Activated CD4-positive, alpha-beta T cell treated with anti-CD3 and anti-CD28 coated beads for 36 hours (primary cell): ENCODE measurements around the gene SSRP1. TPM values are rescaled to one million over a fixed set of nuclear protein-coding genes. Genes with fewer than 3 reads are reported as not detected.
A peak's percentile ranks its signal among the peaks of the same experiment; 100 is the strongest.
"Not testable (repeated sequence)": the region's sequence is repeated elsewhere in the genome, so short reads cannot be mapped to it uniquely, and the experiment has no call there.

Experiments used
- ATAC-seq: fragments of 200-7000 bp; cut with Tn5 transposase; one replicate; pipeline ENCODE4 v1.10.0; 2021; ENCODE audit warnings: mild to moderate bottlenecking, moderate library complexity
- CTCF ChIA-PET: fragments of 350-600 bp; sonication (Branson Sonifier 250); formaldehyde crosslinking; loops from one replicate; lab custom pipeline; 2021; ENCODE audit warnings: antibody characterized with exemption; lab: Charles Lee
- POLR2A ChIA-PET: fragments of 350-600 bp; sonication (Branson Sonifier 250); formaldehyde crosslinking; loops from one replicate; lab custom pipeline; 2021; ENCODE audit warnings: antibody characterized with exemption, inconsistent platforms; lab: Charles Lee
- DNase-seq: peaks from one replicate; pipeline ENCODE4 v3.0.0-alpha.2; 2020
- H3K27ac Mint-ChIP-seq: one replicate; pipeline ENCODE4 v1.8.0; 2021; ENCODE audit warnings: mixed read lengths
- H3K27me3 Mint-ChIP-seq: one replicate; pipeline ENCODE4 v1.8.0; 2021; ENCODE audit warnings: mixed read lengths
- H3K36me3 Mint-ChIP-seq: one replicate; pipeline ENCODE4 v1.8.0; 2021; ENCODE audit warnings: low read depth, mixed read lengths
- H3K4me1 Mint-ChIP-seq: one replicate; pipeline ENCODE4 v1.8.0; 2021; ENCODE audit warnings: mixed read lengths
- H3K4me3 Mint-ChIP-seq: one replicate; pipeline ENCODE4 v1.8.0; 2021; ENCODE audit warnings: mild to moderate bottlenecking, moderate library complexity, mixed read lengths
- H3K9me3 Mint-ChIP-seq: one replicate; pipeline ENCODE4 v1.8.0; 2021; ENCODE audit warnings: low read depth, mixed read lengths
- intact Hi-C, 2 experiments: fragments of 100-400 bp; cut with DNase I in 1 of 2; cut with micrococcal nuclease in 1 of 2; formaldehyde crosslinking; loops; one replicate each; pipeline versions ENCODE4 v1.14.2 to v1.15.1; 2022 to 2024; cut with DNase I, micrococcal nuclease
- total RNA-seq, 2 experiments: library from RNA; stranded (reverse); gene quantifications; one replicate each; pipeline ENCODE4 v1.2.3, GENCODE V29; 2021

SSRP1 gene
- total RNA-seq, 2 experiments from 2014 or later, result 279 to 296 TPM

- H3K27me3 Mint-ChIP-seq, H3K4me3 Mint-ChIP-seq, H3K9me3 Mint-ChIP-seq, intact Hi-C loops, DNase-seq, POLR2A ChIA-PET, CTCF ChIA-PET, ATAC-seq, H3K4me1 Mint-ChIP-seq, H3K27ac Mint-ChIP-seq: not testable (repeated sequence)
- peaks cover 35% of the 10 kb centered on the region for H3K36me3 Mint-ChIP-seq
Measured at GRCh38 chr11:57296205-57296604, 39.5 kb downstream of the SSRP1 start.

- Mint-ChIP-seq H3K4me3 (no peak overlapping the region), H3K4me1 (no peaks in the 10 kb centered on the region), H3K9me3 (no peaks in the 10 kb centered on the region), H3K27ac (no peak overlapping the region), H3K27me3 (peaks cover 7% of the 10 kb centered on the region), H3K36me3 (peaks cover 18% of the 10 kb centered on the region)
- ATAC-seq (no peak), DNase-seq (no peak)
- POLR2A ChIA-PET, result no interaction called here
- CTCF ChIA-PET, result interaction anchor here (1.0 kb wide), 1 partner anchor 45 kb away, joined by 5 read pairs; no protein-coding TSS in a partner anchor
- intact Hi-C loops, result no loop called here
Measured at GRCh38 chr11:57294225-57295131, 41.2 kb downstream of the SSRP1 start.

GRCh38 chr11:57290288-57290687 lies 45.4 kb downstream of the SSRP1 start:
- intact Hi-C loops, result no loop called here
- Mint-ChIP-seq H3K36me3 (no peaks in the 10 kb centered on the region), H3K27me3 (peaks cover 16% of the 10 kb centered on the region), H3K4me1 (no peaks in the 10 kb centered on the region), H3K27ac (no peak overlapping the region), H3K4me3 (no peak overlapping the region), H3K9me3 (no peaks in the 10 kb centered on the region)
- POLR2A ChIA-PET, result no interaction called here
- DNase-seq, result no peak
- CTCF ChIA-PET, result no interaction called here
- ATAC-seq, result peak; percentile 53

- Mint-ChIP-seq H3K27ac (no peak overlapping the region), H3K27me3 (peaks cover 16% of the 10 kb centered on the region), H3K9me3 (no peaks in the 10 kb centered on the region), H3K36me3 (no peaks in the 10 kb centered on the region), H3K4me3 (no peak overlapping the region), H3K4me1 (no peaks in the 10 kb centered on the region)
- peak; percentile 29 for DNase-seq
- intact Hi-C loops, result loop anchor here in 1 of 2 experiments (10.0 kb wide), 1 partner anchor 56 kb away; no protein-coding TSS in a partner anchor
- POLR2A ChIA-PET, result no interaction called here
- CTCF ChIA-PET, result no interaction called here
- peak; percentile 82 for ATAC-seq
Measured at GRCh38 chr11:57288771-57289579, 46.7 kb downstream of the SSRP1 start.

- Mint-ChIP-seq H3K9me3 (no peaks in the 10 kb centered on the region), H3K36me3 (no peaks in the 10 kb centered on the region), H3K4me1 (no peaks in the 10 kb centered on the region), H3K4me3 (no peak overlapping the region), H3K27me3 (peaks cover 16% of the 10 kb centered on the region), H3K27ac (no peak overlapping the region)
- CTCF ChIA-PET, result no interaction called here
- ATAC-seq (no peak), DNase-seq (no peak)
- intact Hi-C loops, result loop anchor here in 1 of 2 experiments (10.0 kb wide), 1 partner anchor 57 kb away; no protein-coding TSS in a partner anchor
- POLR2A ChIA-PET, result no interaction called here
Measured at GRCh38 chr11:57287884-57288283, 47.8 kb downstream of the SSRP1 start.

- Mint-ChIP-seq H3K27ac (no peak overlapping the region), H3K27me3 (peaks cover 12% of the 10 kb centered on the region), H3K4me3 (no peak overlapping the region), H3K4me1 (no peaks in the 10 kb centered on the region), H3K36me3 (no peaks in the 10 kb centered on the region), H3K9me3 (peaks cover 4% of the 10 kb centered on the region)
- ChIA-PET CTCF (no interaction called here), POLR2A (no interaction called here)
- DNase-seq, result no peak
- intact Hi-C loops, result loop anchor here in 1 of 2 experiments (10.0 kb wide), 1 partner anchor 61 kb away; no protein-coding TSS in a partner anchor
- no peak for ATAC-seq
Measured at GRCh38 chr11:57283231-57283990, 52.3 kb downstream of the SSRP1 start.

GRCh38 chr11:57281546-57281945 lies 54.1 kb downstream of the SSRP1 start:
- intact Hi-C loops, result loop anchor here in 1 of 2 experiments (10.0 kb wide), 1 partner anchor 63 kb away; no protein-coding TSS in a partner anchor
- H3K4me3 Mint-ChIP-seq, CTCF ChIA-PET, H3K36me3 Mint-ChIP-seq, H3K27ac Mint-ChIP-seq, POLR2A ChIA-PET, H3K9me3 Mint-ChIP-seq, DNase-seq, H3K4me1 Mint-ChIP-seq, ATAC-seq: not testable (repeated sequence)
- H3K27me3 Mint-ChIP-seq, result peaks cover 17% of the 10 kb centered on the region

- CTCF ChIA-PET, result interaction anchor here (1.0 kb wide), 1 partner anchor 19 kb away, joined by 3 read pairs; no protein-coding TSS in a partner anchor
- intact Hi-C loops, result loop anchor here (5.0 to 10.0 kb wide), 3 partner anchors 162 to 437 kb away; no protein-coding TSS in a partner anchor
- Mint-ChIP-seq H3K9me3 (peaks cover 4% of the 10 kb centered on the region), H3K4me3 (no peak overlapping the region), H3K36me3 (no peaks in the 10 kb centered on the region), H3K4me1 (peaks cover 2% of the 10 kb centered on the region), H3K27me3 (peaks cover 25% of the 10 kb centered on the region), H3K27ac (no peak overlapping the region)
- ATAC-seq (no peak), DNase-seq (no peak)
- POLR2A ChIA-PET, result no interaction called here
Measured at GRCh38 chr11:57279116-57279515, 56.6 kb downstream of the SSRP1 start.

GRCh38 chr11:57278721-57279095 lies 57.0 kb downstream of the SSRP1 start:
- ChIA-PET POLR2A (no interaction called here), CTCF (interaction anchor here (1.0 kb wide), 1 partner anchor 18 kb away, joined by 3 read pairs; no protein-coding TSS in a partner anchor)
- no peak overlapping the region for H3K27ac Mint-ChIP-seq
- H3K4me1 Mint-ChIP-seq, result peaks cover 2% of the 10 kb centered on the region
- DNase-seq, result no peak
- H3K9me3 Mint-ChIP-seq, result peaks cover 4% of the 10 kb centered on the region
- no peak for ATAC-seq
- intact Hi-C loops, result loop anchor here (5.0 to 10.0 kb wide), 3 partner anchors 161 to 436 kb away; no protein-coding TSS in a partner anchor
- H3K27me3 Mint-ChIP-seq, result peaks cover 26% of the 10 kb centered on the region
- no peaks in the 10 kb centered on the region for H3K36me3 Mint-ChIP-seq
- H3K4me3 Mint-ChIP-seq, result no peak overlapping the region

GRCh38 chr11:57277845-57278720 lies 57.6 kb downstream of the SSRP1 start:
- Mint-ChIP-seq H3K27ac (no peak overlapping the region), H3K9me3 (peaks cover 9% of the 10 kb centered on the region), H3K4me3 (no peak overlapping the region), H3K36me3 (no peaks in the 10 kb centered on the region), H3K4me1 (peaks cover 2% of the 10 kb centered on the region), H3K27me3 (peaks cover 29% of the 10 kb centered on the region)
- DNase-seq (peak; percentile 65), ATAC-seq (no peak)
- intact Hi-C loops, result loop anchor here (1.0 to 10.0 kb wide), 4 partner anchors 161 to 437 kb away; no protein-coding TSS in a partner anchor
- CTCF ChIA-PET, result interaction anchor here (0.8 to 1.3 kb wide), 5 partner anchors 9 to 382 kb away, joined by 3 to 8 read pairs (median 3); no protein-coding TSS in a partner anchor
- POLR2A ChIA-PET, result no interaction called here
